ENCODE results near the gene TBC1D8. TPM values are rescaled to one million over a fixed set of nuclear protein-coding genes. Genes with fewer than 3 reads are reported as not detected.

The TBC1D8 gene
- total and polyA plus RNA-seq, 2 of the 8 experiments (the other 6 are each of a cell fraction or from before 2014, with no cell fraction given), result 20.8 to 21.8 TPM

DNA sequence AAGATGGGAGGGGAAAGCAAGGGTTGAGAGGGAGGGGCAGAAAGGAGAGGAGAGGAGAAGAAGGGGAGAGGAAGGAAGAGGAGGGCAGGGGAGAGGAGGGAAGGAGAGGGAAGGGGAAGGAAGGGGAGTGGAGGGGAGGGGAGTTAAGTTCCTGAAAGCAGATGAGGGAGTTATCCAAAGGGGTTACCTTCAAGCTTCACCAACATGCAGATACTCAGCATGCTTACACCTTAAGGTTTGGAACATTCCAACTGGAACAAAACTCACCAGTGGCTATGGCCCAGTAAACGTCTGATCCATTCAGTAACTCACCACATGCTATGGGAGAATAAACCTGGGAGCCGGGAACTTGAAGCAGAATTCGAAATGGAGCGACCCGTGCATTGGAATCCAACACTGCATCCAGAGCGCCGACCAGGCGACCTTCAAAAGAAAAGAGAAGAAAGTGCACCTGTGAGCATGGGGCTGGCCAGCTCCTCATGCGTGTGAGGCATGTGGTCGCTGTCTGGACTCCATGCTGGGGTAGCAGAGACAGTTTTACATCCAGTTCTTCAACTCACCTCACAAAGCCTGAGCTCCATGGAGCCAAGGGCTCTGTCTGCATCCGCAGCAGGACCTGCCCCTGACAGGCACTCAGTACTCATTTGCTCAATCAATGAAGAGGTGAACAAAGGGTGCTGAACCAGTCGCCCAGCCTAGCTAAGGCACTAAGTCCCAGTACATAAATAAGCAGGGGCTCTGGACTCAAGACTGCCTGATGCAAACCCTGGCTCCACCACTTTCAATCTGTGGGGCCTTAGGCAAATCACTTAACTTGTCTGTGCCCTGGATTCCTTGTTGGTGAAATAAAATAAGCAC lies 61.0 kb downstream of the TBC1D8 start:
- H4K8ac ChIP-seq (ENCODE audit: extremely low read depth, insufficient read depth, low read length), result no peak overlapping the region
- H3K4ac ChIP-seq (replicated peaks; ENCODE audit: insufficient read length, low read depth, low read length), result no peak overlapping the region
- H3K56ac ChIP-seq (replicated peaks; ENCODE audit: insufficient read length, low read depth, low read length), result no peak overlapping the region
- H2AK5ac ChIP-seq (ENCODE audit: low read depth, low read length), result no peak overlapping the region
- no peak overlapping the region for H2BK120ac ChIP-seq (replicated peaks; ENCODE audit: low read depth, low read length)
- no peak overlapping the region for H3K9ac ChIP-seq (replicated peaks in 1 of 4; ENCODE audit: extremely low read depth in 1 of 4, low read depth in 3 of 4, low read length in 3 of 4)
- H3K27ac ChIP-seq (ENCODE audit: low read depth, low read length), result no peak overlapping the region
- DNase-seq (ENCODE audit: low read depth in 1 of 2, low spot score in 2 of 2) (no peak), FAIRE-seq (no peak)
- ChIA-PET CTCF (ENCODE audit: partially characterized antibody) (interaction anchor here (0.5 to 0.8 kb wide), 2 partner anchors 25 to 314 kb away, joined by 3 read pairs; no protein-coding TSS in a partner anchor), POLR2A (ENCODE audit: partially characterized antibody) (interaction anchor here (0.6 to 1.1 kb wide), 3 partner anchors 9 to 88 kb away, joined by 3 read pairs; partner anchors contain the start of gene RPL31)
- H4K5ac ChIP-seq (ENCODE audit: insufficient read length, low read depth, low read length), result no peak overlapping the region
- no peak overlapping the region for H3K4me2 ChIP-seq (ENCODE audit: insufficient read depth in 1 of 2, low read depth in 2 of 2, low read length in 2 of 2)
- 0 out of 2 replicates have a peak overlapping the region, but pooled peaks have one; percentile 6 for H2BK12ac ChIP-seq (ENCODE audit: low read depth, low read length)
- H3K79me2 ChIP-seq (ENCODE audit: control insufficient read depth in 1 of 2, insufficient read depth in 2 of 2, low read length in 2 of 2), result peaks cover 0 to 13% of the 10 kb centered on the region in 2 experiments; a peak in 2 of 4 replicates
- H3K23ac ChIP-seq (ENCODE audit: insufficient read length), result no peak overlapping the region
- no peaks in the 10 kb centered on the region for H3K36me3 ChIP-seq (ENCODE audit: control insufficient read depth in 2 of 4, insufficient read depth in 4 of 4, low read length in 3 of 4)
- H2BK20ac ChIP-seq (ENCODE audit: low read length), result no peak overlapping the region
- H3K14ac ChIP-seq (ENCODE audit: insufficient read length), result no peak overlapping the region
- no peak overlapping the region for H3K4me3 ChIP-seq (ENCODE audit: extremely low read depth in 1 of 4, insufficient read depth in 2 of 4, low read depth in 3 of 4, low read length in 4 of 4)
- 82% methylated on average over 11 of the region's 12 CpGs; no CpG with 5 or more reads in 1 of the 2 experiments for WGBS, 2 experiments (ENCODE audit: extremely low coverage in 1 of 2, insufficient coverage in 1 of 2, insufficient read length in 1 of 2, insufficient replicate concordance in 2 of 2, low coverage in 1 of 2, low lambda C conversion rate in 2 of 2, missing lambda C conversion rate in 1 of 2)
- H3K27me3 ChIP-seq (replicated peaks in 1 of 4; ENCODE audit: control insufficient read depth in 3 of 4, extremely low read depth in 1 of 4, insufficient read depth in 3 of 4, low read length in 3 of 4), result no peaks in the 10 kb centered on the region
- H2AFZ ChIP-seq (ENCODE audit: low read length), result no peak overlapping the region
- H3K4me1 ChIP-seq (replicated peaks in 1 of 4; ENCODE audit: control insufficient read depth in 3 of 4, insufficient read depth in 4 of 4, low read length in 3 of 4), result no peaks in the 10 kb centered on the region
- H3K9me3 ChIP-seq (ENCODE audit: insufficient read depth in 2 of 2, low read depth in 1 of 2, low read length in 1 of 2), result no peaks in the 10 kb centered on the region
- no peaks in the 10 kb centered on the region; the same call in 1 of the 2 replicates for H3K23me2 ChIP-seq (ENCODE audit: low read depth, low read length)
- no peaks in the 10 kb centered on the region for H3K79me1 ChIP-seq (ENCODE audit: low read depth, low read length)
- H3K18ac ChIP-seq (ENCODE audit: extremely low read depth, low read length), result no peak overlapping the region
- H2BK5ac ChIP-seq (ENCODE audit: low read depth, low read length), result no peak overlapping the region
- TF ChIP-seq, protein P1, sequence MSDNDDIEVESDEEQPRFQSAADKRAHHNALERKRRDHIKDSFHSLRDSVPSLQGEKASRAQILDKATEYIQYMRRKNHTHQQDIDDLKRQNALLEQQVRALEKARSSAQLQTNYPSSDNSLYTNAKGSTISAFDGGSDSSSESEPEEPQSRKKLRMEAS (IDR thresholded peaks at IDR 0.05), result peak; percentile 28; the same call in 1 of the 2 replicates
- no peak for TF ChIP-seq SRF (IDR thresholded peaks at IDR 0.05; ENCODE audit: low read depth, low read length)
- peaks cover 0 to 7% of the 10 kb centered on the region in 2 experiments for H4K20me1 ChIP-seq (replicated peaks in 1 of 2; ENCODE audit: control insufficient read depth in 1 of 2, insufficient read depth in 2 of 2, low read length in 2 of 2)
- no peak overlapping the region for H4K91ac ChIP-seq (replicated peaks; ENCODE audit: insufficient read length, low read length)
- no peak overlapping the region for H2BK15ac ChIP-seq (ENCODE audit: low read length)
